HG03139 (cell line): ENCODE measurements around the gene TMEM254.
"Not testable (repeated sequence)": the region's sequence is repeated elsewhere in the genome, so short reads cannot be mapped to it uniquely, and the experiment has no call there.

Experiments
- ATAC-seq: cut with Tn5 transposase; IDR thresholded peaks from one replicate; pipeline ENCODE4 v1.9.1; 2021; ENCODE audit not compliant: unreplicated experiment

TMEM254 gene

GRCh38 chr10:80075781-80076180 lies 2.7 kb upstream of the TMEM254 start:
- ATAC-seq, result no peak

- ATAC-seq, result no peak
These were observed 507 bp upstream of the TMEM254 start for GRCh38 chr10:80077869-80078447.

- no peak for ATAC-seq
These were observed 851 bp downstream of the TMEM254 start for GRCh38 chr10:80079312-80079719.

- no peak for ATAC-seq
These were observed 2.6 kb downstream of the TMEM254 start for GRCh38 chr10:80081026-80081425.

GRCh38 chr10:80081801-80082750 lies 3.6 kb downstream of the TMEM254 start:
- ATAC-seq, result no peak

GRCh38 chr10:80090121-80090520 lies 11.7 kb downstream of the TMEM254 start:
- no peak for ATAC-seq

- ATAC-seq, result no peak
These were observed 15.8 kb downstream of the TMEM254 start for GRCh38 chr10:80094231-80094630.

GRCh38 chr10:80098272-80098671 lies 19.8 kb downstream of the TMEM254 start:
- not testable (repeated sequence) for ATAC-seq

GRCh38 chr10:80099295-80099694 lies 20.8 kb downstream of the TMEM254 start:
- ATAC-seq, result not testable (repeated sequence)

GRCh38 chr10:80100116-80100515 lies 21.7 kb downstream of the TMEM254 start:
- no peak for ATAC-seq

GRCh38 chr10:80100861-80101695 lies 22.6 kb downstream of the TMEM254 start:
- ATAC-seq, result no peak

- ATAC-seq, result no peak
These were observed 25.8 kb downstream of the TMEM254 start for GRCh38 chr10:80104066-80104926.

GRCh38 chr10:80108576-80109239 lies 30.2 kb downstream of the TMEM254 start:
- ATAC-seq, result no peak

- ATAC-seq, result no peak
These were observed 32.5 kb downstream of the TMEM254 start for GRCh38 chr10:80110986-80111385.

- no peak for ATAC-seq
These were observed 40.2 kb downstream of the TMEM254 start for GRCh38 chr10:80118669-80119068.

- no peak for ATAC-seq
These were observed 43.7 kb downstream of the TMEM254 start for GRCh38 chr10:80122110-80122710.

GRCh38 chr10:80122746-80123145 lies 44.3 kb downstream of the TMEM254 start:
- no peak for ATAC-seq

GRCh38 chr10:80126876-80127275 lies 48.4 kb downstream of the TMEM254 start:
- ATAC-seq, result no peak

- ATAC-seq, result no peak
These were observed 53.0 kb downstream of the TMEM254 start for GRCh38 chr10:80131499-80131901.
